Stimulated activated CD8-positive, alpha-beta memory T cell treated with anti-CD3 and anti-CD28 coated beads, Interleukin-15, amount 100 ng/mL, for 4 hours (primary cell): ENCODE measurements around the gene PHYHIPL.

ENCODE experiments used
- DNase-seq, 2 donors: peaks; one replicate each; pipeline ENCODE4 v3.0.0-alpha.2; 2020; ENCODE audit warnings: low read depth in 2 of 2

The PHYHIPL gene

DNA sequence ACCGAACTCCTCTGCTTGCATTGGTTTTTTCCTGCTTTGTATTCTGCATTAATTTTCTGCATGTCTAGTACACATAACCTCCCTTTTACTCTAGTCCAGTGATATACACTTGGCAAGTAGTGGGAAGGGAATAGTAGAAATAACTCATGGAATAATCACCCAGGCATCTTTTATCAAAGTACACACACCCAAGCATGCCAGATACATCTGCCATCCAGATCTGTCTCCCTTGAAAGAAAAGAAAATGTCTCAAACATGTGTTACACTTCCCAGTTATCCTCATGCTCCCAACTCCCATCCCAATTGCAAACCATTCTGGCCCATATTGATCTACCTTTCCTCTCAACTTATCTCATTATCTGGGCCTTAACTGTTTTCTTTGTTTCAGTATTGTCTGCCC lies 79.0 kb downstream of the PHYHIPL start:
- no peak for DNase-seq

DNA sequence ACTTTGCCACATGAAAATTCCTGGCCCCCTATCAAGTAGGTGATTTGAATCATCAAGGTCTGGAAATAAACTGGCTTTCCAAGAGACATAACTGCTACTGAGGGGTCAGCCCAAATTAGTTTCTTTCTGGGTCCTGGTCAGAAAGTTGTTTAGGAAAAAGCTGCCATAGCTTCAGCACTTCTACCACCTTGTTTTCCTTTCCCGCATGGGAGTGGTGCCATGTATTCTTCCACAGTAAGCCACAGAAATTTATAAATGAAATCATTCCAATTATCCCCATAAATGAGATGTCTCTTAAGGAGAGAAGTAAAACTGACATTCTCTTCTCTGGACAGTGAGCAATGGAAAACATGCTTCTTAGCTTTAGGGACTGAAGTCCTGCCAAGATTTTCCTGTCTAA lies 80.8 kb downstream of the PHYHIPL start:
- no peak for DNase-seq

DNA sequence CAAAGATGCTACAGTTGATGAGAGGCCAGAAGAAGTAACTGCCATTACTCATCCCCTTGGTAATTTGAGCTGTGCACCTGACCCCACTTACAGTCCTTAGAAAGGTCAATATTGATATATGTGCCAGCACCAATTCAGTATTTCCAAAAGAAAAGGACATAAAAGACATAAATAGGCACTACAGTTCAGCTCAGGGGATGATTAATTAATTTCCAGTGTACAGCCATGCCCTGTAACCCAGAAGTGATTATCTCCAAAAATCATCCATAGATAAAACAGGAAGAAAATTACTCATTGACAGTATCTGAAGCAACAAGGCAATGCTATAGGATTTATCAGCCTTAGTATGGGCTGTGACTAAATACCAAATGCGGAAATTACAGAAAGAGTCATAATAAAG lies 82.4 kb downstream of the PHYHIPL start:
- DNase-seq, result no peak

DNA sequence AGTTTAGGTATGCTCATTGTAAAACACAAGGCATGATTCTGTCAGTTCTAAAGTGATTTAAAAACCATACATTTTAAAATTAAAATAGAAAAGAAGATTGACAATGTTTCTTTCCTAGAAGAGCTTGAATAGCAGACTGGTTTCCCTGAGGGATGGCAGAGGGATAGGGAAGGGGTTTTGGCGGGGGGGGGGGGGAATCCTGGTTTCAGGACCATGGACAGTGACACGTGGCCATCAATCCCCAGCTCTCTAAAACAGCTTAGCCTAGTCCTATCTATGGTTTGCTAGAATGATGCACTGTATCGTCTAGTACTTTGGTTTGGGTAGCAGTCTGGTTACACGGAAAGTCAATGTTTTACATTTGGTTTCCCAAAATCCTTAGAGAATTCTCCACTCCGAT lies 88.7 kb downstream of the PHYHIPL start:
- DNase-seq, result no peak

DNA sequence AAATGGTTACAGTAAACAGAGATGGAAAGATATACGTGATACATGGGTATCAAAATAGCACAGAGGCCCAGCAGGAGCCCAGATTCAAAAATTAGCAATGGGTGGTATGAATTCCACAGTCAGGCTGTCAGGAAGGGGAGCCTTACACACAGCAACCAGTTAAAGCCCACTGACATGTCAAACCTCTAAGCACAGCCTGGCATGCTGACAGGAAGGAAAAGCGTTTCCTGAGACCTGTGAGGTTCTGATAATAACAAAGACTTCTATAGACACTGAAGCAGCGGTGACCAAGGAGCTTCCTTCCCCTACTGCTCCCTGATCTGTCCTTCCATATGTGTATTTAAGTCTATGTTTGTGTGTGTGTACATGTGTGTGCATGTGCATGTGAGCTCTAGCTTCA lies 89.9 kb downstream of the PHYHIPL start:
- DNase-seq, result no peak

DNA sequence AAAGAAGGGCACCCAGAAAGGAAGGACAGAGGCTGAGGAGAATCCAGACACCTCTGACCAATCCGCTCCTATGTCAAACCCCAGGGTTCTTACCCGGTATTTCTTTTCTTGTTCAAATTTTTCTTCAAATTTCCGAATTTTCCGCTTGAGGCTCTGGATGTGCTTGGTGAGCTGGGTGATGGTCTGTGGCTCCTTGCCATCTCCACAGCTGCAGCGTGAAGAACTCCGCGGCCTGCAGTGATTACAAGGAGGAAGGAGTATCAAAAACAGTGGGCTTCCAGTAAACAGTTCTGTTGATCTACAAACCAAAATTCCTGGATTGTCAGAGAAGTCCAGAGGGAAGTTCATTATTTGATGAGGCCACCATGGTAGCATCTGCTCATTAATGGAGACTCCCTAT lies 92.0 kb downstream of the PHYHIPL start:
- DNase-seq, result no peak

DNA sequence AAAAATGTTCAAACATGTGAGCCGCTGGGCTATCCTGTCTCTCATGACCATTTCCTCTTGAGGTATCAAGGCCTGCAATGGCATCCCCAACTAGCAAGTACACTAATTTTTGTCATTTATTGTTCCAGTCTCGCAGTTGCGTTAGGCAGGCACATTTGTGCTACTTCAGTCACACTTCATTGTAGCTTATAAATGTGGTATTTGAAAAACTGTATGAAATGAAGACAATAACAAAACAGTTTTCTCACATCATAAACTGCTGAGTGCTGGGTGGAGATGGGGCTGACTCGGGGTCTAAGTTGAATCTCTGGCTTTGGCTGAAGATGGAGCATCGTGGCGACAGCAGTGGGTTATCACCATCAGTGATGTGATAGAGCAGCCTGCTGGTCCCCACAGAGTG lies 93.2 kb downstream of the PHYHIPL start:
- DNase-seq, result no peak

DNA sequence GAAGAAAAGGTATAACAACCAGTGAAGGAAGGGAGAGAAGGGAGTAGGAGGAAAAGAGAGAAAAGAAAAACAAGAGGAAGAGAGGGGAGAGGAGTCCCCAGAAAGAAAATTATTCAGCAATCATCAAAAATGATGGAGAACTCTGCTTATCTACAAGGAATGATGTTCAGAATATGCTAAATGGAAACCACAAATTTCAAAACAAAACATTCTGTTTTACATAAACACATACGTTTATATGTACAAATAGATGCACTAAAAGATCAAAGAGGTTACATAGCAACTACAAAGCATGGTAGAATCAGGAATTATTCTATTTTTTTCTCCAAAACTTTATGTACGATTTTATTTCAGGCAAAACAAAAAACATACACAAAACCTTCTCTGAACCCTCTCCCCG lies 94.0 kb downstream of the PHYHIPL start:
- DNase-seq, result no peak

DNA sequence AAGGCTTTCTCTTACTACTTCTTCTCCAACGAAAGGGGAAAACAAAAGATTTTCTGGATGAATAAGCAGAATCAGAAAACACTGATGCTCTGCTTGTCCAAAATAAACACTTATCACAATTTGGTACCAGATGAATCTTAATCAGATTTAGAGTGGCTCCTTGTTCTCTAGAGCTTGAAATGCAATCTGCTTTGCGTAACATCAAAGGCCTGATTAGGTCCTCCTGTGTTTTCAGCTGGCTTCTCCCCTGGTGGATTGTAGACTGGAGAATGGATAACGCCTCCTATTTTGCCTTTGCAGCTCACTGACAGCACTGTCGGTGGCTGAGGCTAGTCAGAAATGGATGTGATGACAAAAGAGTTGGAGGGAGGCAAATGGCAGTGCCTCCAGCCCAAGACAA lies 94.7 kb downstream of the PHYHIPL start:
- no peak for DNase-seq

DNA sequence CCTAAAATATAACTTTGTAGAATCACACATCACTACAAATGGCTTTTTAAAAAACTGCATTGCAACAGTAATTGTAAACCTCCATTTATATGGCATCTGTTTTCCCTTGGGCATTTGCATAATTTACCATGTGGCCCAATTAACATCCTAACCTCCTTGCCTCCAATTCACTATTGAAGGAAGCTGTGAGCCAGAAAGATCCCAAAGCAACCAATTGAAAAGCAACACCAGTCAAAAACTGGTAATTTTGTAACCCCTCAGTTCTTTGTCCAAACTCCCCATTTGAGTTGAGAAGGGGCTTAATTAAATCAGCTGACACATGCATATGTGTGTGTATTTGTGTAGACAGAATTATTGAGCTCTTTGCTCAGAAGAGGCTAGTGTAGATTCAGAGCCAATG lies 95.6 kb downstream of the PHYHIPL start:
- no peak for DNase-seq

DNA sequence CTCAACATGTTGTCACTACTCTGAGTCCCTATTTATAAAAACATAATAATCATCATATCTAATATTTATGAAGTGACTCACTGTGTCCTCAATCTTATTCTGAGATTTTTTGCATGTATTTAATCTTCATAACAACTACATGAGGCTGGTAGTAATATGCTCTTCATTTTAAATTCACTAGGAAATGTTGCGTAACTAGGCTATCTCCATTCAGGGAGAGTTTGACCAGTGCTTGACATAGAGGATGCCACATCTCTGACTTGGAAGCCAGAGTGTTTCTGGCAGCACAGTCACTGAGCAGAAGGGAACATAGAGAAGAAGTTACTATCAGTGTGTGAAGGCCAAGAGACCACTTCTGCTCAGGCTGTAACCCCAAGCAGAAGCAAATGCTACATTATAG lies 97.0 kb downstream of the PHYHIPL start:
- DNase-seq, result no peak

DNA sequence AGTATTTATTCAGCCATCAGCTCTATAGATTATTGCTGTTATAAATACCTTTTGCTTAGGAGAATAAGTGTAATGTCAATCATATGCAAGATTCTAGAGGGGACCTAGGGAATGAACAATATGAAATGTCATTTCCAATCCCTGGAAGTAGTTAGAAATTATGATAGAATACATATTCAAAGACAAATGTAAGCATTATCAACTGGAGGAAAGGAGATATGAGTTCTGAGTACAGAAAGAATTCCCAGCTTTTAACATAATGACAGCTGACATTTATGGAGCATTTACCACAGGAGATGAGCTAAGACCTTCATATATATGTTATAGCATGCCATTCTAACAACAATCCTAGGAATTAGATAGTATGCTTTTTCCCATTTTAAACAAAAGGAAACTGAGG lies 99.7 kb downstream of the PHYHIPL start:
- DNase-seq, result no peak

DNA sequence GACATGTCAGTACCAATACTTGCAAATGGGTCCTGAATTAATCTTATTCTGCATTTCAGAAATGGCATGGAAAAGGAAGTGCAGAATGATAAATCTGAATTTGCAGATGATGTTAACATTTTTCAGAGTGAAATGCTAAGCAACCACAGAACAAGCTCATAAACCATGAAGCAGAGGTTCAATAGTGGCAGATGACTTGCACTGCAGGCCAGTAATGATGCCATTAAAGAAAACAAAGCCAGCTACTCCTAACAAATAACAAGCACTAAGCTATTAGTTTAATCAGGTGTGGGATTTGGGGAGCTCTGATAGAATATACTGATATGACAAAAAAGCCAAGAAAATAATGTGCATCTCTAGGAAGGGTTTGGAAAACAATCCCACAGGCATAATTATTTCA lies 100.5 kb downstream of the PHYHIPL start:
- no peak for DNase-seq

DNA sequence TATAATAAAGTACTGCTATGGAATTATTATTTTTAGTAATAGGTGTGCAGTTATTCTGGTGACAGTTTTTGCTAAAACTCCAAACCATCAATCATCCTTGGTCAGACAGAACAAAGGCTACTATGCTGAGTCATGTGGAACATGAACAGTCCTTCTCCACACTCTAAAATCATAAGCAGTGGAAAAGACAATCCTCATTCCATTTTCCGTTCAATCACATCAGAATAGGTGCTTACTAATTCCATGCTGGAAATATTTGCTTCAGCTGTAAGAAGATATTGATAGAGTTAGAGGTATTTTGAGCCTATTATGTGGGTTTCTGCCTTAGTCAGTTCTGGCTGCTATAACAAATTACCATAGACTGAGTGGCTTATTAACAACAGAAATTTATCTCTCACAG lies 103.0 kb downstream of the PHYHIPL start:
- no peak for DNase-seq

DNA sequence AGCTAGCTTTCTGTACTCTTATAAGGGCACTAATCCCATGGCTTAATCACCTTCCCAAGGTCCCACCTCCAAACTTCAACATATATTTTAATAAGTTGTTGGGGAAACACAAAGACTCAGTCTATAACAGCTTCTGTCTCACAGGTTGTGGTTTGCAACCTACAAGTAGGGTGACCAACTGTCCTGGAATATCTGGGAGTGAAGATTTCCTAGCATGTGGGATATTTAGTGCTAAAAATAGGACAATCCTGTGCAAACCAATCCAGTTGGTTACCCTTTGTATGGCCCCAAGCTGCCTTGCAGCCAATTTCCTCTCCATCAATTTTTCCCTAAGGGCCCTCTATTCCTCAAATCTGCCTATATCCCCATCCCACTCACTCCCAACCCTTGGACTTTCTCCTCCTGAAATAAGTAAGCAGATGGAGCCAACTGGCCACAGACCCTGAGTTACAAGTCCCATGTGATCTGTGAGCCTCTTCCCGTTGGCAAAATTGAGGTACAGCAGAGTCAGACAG lies 103.6 kb downstream of the PHYHIPL start:
- DNase-seq, result no peak

DNA sequence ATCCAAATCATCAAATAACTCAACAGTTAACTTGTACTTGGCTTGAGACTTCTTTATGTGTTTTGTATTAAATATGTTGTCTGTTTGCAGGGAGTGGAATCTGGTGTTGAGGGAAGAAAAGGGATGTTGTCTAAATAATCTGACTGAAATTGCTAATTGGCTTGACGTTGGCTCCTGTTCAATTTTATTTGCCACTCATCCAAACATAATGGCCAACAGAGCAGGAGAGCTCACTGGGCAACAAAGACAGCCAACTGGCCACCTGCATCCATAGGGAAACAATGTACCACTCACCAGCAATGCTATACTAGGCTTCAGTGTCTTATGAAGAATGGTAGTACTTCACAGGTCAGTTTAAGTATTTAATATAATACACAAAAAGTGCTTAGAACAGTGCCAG lies 105.4 kb downstream of the PHYHIPL start:
- DNase-seq, result no peak

DNA sequence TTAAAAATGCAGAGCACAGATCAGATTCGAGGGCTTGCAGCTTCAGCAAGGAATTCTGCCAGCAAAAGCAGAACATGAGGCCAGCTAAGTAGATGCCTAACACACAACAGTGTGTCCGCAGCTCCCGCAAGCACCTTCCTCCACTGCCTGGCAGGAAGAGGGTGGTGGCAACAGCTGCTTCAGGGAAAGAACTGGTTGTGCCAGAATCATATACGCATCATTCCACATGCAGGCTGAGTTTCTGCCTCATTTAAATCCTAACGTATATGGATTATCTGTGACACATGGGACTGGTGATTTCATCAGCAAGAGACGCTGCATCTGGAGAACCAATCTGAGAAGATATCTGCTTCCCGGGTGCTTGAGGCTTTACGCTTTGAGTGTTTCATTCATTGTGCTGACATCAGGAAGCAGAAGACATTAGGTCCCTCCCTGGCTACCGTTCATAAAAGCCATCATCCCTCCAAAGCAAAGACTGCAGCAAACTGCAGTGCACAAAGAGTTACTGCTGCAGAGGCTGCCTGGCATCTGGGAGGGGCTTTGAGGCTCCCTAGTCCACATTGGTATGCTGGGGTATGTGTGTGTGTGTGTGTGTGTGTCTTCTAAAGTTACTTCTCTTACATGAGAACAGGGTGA lies 107.1 kb downstream of the PHYHIPL start:
- DNase-seq, result no peak

DNA sequence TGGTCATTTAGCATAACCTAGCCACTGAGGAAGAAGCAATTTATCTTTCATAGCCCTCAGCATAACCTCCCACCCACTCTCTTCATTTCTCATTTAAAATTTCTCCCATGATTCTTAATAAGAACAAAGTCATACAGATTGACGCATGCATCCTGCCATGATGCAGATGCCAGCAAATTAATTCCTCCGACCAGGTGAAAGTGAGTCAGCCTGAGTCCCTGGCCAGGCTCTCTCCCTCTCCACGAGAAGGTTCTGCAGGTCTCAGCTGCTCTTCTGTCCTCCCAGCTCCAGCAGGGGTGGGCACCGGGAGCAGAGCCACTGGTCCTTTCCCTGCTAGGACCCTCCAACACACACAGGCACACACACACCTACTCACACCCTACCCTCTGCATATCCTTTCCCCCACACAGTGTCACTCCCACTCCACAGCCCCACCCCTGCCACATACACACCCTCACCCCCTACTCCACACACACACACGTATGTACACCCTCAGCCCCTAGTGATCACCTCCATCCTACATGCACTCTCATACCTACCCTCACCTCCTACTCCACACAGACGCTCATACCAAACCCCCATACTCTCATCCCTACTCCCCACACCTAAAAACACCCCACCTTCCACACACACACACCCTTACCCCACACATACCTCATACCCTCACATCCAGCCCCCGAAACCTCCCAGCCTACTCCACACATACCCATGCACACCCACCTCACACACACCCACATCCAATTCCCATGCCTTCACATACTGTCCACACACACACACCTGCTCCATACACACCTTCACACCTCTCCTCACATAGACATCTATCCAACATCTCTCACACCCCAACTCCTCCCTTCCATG lies 107.9 kb downstream of the PHYHIPL start:
- DNase-seq, result no peak

DNA sequence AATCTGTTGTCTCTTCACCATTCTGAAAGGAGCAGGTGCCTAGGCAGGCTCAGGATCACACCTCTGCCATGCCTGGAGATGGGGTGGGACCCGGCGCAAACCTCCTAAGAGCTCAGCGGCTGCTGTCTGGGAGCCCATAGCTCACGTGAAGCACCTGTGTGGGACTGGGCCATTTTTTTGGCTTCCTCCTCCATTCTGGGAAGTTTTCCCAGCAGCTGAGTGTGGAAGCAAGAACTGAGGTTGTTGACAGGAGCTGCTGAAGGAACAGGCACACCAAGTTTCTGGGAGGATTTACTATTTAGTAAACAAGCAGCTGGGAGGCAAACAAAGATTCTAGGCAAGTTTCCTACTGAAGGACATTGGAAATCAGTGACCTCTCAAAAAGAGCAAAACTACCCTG lies 108.6 kb downstream of the PHYHIPL start:
- DNase-seq, result no peak

DNA sequence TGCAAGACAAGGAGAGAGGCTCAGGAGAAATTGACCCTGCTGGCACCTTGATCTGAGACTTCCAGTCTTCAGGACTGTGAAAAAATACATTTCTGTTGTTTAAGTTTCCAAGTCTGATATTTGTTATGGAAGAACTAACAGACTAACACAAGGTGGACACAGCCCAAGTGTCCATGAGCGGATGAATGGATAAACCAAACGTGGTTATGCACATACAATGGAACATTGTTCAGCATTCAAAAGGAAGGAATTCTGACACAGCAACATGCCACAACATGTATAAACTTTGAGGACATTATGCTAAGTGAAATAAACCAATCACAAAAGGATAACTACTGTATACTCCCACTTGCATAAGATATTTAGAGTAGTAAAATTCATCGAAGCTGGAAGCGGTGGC lies 109.4 kb downstream of the PHYHIPL start:
- no peak for DNase-seq

DNA sequence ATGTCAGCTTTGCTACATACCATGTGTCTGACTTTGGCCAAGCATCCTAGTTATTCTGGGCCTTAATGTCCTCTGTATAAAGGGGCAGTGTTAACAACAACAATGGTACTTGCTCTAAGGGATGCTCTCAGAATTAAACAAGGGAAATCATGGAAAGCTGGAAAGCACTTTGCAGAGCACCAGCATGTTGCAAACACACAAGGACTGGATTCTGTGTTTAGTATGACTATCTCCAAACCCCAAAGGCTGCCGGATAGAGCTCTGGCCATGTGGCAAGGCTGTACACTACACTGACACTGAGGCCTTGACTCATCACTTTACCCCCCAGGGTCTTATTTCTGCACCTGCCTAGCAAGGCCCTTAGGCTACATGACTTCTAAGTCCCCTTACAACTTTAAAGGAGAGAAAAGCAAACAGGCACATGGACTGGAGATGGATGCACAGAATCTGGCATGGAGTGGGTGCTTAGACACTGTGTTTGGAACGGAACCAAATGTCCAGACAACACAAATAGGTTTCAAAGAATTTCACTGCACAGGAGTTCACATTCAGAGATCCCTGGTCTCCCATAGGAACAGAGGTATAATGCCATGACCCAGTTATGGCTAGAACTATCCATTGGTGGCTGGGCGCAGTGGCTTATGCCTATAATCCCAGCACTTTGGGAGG lies 111.3 kb downstream of the PHYHIPL start:
- DNase-seq, result no peak

DNA sequence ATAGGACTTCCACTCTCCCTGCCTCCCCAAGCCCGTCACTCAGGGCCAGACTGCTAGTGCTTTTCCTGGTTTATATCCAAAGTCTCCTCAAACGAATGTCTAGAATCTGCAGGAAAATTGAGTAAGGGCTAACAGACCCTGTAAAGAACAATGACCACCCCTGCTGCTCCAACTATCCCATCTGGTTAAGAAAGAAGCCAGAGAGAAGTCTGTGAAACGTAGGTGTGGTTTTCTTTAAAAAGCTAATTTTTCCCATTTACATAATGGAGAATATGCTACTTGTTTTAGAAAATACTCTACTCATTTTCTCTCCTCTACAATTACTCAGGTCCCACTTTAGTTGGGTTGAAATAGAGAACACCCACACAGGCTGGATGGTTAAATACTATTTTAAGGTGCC lies 113.4 kb downstream of the PHYHIPL start:
- DNase-seq, result no peak

DNA sequence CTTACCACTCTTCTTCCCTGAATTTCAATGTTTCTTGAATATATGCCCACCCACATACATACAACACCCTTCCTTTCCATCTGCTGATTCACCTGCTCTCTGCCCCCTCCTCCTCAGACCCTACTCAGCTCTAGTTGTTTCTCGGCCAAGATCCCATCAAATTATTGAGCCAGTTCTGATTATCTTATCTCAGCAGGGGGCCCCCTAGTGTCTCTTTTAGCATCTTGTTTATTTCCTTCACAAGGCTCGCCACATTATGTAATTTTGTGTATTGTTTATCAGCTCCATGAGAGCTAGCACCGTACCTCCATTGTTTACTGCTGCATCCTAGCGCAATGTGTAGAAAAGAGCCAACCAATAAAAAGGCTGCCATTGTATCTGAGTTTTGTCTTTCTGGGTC lies 114.0 kb downstream of the PHYHIPL start:
- no peak for DNase-seq
